Measurements from ENCODE around the gene B3GALT4.

- TF ChIP-seq CTBP1 (IDR thresholded peaks at IDR 0.05; ENCODE audit: borderline replicate concordance), result no peak
- TF ChIP-seq SP1 (IDR thresholded peaks at IDR 0.05), result no peak
- TF ChIP-seq L3MBTL2 (conservative IDR thresholded peaks at IDR 0.05), result no peak
- no peak for TF ChIP-seq FOXM1 (IDR thresholded peaks at IDR 0.05; ENCODE audit: borderline replicate concordance)
- no peak for TF ChIP-seq BHLHE40 (IDR thresholded peaks at IDR 0.05; ENCODE audit: borderline replicate concordance)
- TF ChIP-seq NFRKB (IDR thresholded peaks at IDR 0.05), result no peak
- TF ChIP-seq SUZ12 (IDR thresholded peaks at IDR 0.05), result no peak
- TF ChIP-seq ELF4 (IDR thresholded peaks at IDR 0.05), result no peak
- TF ChIP-seq FOXK2 (IDR thresholded peaks at IDR 0.05), result no peak
- TF ChIP-seq, protein P1, sequence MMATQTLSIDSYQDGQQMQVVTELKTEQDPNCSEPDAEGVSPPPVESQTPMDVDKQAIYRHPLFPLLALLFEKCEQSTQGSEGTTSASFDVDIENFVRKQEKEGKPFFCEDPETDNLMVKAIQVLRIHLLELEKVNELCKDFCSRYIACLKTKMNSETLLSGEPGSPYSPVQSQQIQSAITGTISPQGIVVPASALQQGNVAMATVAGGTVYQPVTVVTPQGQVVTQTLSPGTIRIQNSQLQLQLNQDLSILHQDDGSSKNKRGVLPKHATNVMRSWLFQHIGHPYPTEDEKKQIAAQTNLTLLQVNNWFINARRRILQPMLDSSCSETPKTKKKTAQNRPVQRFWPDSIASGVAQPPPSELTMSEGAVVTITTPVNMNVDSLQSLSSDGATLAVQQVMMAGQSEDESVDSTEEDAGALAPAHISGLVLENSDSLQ (IDR thresholded peaks at IDR 0.05), result no peak
- TF ChIP-seq LEF1 (IDR thresholded peaks at IDR 0.05; ENCODE audit: borderline replicate concordance), result no peak
- no peak for TF ChIP-seq FOXA1 (IDR thresholded peaks at IDR 0.05)
- TF ChIP-seq ARNT (IDR thresholded peaks at IDR 0.05), result no peak
Observed at GRCh38 chr6:33278392-33278741, 1.4 kb downstream of the B3GALT4 start.

Measured in HEK293T (cell line).